Superior temporal gyrus (tissue), 1 donor: Measurements from ENCODE around the gene NRG3.
"Not testable (repeated sequence)": the region's sequence is repeated elsewhere in the genome, so short reads cannot be mapped to it uniquely, and the experiment has no call there.

Source experiments
- DNase-seq: peaks from one replicate; pipeline ENCODE4 v3.0.0-alpha.2; 2016; ENCODE audit errors: extremely low spot score

Gene NRG3

DNA sequence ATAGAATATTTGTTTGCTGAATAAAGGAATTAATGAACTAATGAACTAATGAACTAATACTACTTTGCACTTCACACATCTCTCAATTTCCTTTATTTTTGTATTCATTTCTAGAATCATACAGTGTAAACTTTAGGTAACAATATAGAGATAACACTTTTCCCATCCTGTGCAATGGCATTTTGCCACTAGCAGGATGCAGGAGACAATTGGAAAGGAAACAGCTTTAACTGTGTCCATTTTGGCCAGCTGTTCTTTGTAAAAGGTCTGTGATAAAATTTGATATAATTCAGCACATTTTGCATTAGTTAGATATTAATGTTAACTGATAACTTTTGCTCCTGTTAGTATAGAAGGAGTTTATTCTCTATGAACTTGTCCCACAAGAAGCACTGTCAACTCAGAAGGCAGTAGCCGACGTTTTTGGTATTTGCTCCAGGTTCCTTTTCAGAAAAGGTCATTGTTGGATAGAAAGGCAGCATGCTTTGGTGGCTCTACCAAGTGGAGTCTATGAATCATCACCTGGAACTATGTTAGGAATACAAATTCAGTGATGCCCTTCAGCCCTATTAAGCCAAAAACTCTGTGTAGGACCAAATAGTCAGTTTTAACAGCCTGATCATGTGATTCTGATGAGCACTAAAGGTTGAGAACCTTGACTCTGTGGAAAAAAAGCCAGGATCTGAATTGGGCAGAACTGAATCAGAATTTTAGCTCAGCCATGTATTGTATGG, 86.6 kb downstream of the NRG3 start:
- DNase-seq = no peak

DNA sequence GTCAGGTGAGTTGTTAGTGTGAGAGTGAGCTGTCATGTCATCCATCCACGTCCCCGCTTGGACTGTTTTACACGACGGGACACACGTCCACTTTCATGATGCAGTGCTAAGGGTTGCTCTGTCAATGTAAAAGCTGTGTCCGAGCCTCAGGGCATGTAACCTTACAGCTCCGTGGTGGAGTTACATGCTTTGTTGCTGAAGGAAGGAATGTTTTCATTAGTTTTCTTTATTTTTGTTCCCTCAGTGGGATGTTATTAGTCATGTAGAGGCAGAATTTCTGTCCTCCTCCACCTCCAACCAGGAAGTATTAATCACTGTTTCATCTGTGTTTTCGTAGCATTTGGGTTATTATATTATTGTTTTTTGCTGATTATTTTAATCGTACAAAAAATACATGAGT, 88.6 kb downstream of the NRG3 start:
- no peak for DNase-seq

DNA sequence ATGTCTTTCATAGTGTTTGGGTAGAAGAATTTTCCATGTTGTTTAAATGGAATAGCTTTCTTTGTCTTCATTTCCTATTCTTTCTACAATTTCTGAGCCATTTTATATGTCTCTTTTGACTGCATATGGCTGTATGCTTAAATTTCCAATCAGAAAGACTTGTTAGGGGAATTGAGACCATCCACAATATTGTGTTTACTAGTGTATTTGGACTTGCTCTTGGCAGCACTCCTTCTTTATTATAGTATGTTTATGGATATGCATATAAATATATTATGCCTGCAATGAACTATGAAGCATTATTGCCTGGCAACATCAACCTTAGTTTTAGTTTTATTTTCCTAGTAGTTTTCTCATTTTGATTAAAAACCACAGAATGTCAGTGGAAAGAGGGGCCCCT, 92.7 kb downstream of the NRG3 start:
- DNase-seq = no peak

DNA sequence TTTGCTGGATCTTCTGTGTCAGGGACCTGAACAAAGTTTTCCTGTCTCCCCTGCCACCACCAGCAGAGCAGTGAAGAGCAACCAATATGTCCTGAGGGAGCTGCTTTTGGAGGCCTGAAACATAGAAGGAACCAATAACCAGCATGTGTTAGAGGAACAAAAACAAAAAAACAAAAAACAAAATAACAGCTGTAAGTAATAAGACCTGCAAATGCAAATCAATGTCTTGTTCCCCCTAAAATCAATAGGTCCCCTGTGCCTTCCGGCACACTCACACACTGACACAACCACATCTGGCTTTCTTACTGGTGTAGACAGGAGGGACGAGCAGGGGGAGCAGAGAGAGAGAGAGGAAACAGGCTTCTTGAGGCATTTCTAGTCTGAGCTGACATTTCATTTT, 94.1 kb downstream of the NRG3 start:
- DNase-seq = no peak

DNA sequence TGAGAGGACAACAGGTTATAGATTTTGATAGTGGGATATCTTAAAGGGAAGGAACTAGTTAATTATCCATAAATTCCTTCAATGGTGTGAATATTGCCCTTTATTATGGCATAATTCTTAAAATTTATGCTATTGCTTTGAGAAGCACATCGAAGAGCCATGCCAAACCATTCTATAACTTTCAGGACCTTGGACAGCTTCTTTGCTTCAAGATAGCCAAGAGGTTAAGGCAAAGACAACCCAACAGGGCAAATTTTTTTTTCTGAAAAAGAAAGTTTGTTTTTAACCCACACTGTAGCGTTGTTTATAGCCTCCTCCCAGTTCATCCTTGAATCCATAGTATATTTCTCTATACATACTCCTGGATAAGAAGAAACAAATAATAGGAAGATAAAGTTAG, 103.2 kb downstream of the NRG3 start:
- DNase-seq = no peak

DNA sequence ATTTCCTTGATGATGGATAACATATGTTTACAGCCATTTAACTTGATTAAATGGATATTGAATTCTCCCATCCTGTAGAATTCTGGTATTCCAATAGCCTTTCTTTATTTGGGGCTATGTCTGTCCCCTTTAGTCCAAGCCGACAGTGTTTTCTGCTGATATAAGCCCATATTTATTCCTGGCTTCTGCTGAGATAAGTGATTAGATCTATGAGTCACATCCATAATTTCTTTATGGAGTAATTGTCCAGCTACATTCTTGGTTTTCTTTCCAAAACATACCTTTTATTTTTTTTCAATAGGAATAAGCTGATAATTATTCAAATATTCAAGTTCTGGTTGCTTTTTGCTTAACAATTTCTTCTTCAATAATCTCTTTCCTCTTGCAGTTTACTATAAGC, 106.7 kb downstream of the NRG3 start:
- DNase-seq = no peak

DNA sequence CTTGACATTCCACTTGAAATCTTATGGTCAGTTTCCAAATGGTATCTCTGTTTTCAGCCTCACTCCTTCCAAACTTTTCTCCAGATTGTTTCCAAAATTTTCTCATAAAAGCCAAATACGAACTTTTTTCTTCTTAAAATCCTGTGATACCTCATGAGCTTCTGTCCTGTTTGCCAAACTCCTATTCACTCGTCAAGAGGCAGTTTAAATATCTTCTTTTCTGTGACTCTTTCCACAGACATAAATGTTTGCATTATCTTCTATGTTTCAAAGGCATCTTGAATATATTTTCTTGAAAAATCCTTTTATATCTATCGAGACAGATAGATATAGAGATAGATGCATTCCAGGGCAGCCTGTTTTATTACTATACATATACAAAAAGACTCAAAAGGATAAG, 109.4 kb downstream of the NRG3 start:
- DNase-seq = no peak

DNA sequence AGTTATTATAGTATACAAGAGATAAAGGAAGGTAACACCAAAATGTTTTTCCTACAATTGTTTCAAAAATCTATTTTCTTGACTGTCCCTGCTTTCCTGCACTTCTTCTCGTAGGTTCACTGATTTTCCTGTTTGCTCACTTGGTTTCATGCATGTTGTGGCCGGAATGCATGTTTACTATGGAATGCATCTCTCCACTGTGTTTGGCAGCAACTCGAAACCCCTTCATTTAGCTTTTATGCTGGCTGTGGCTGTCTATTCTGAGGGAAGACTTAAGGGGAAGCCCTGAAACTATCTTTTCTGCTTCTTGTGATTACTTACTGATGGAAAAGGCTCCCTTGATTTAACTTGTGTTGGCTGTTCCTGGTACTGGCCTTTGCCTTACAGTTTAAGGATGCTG, 120.3 kb downstream of the NRG3 start:
- no peak for DNase-seq

DNA sequence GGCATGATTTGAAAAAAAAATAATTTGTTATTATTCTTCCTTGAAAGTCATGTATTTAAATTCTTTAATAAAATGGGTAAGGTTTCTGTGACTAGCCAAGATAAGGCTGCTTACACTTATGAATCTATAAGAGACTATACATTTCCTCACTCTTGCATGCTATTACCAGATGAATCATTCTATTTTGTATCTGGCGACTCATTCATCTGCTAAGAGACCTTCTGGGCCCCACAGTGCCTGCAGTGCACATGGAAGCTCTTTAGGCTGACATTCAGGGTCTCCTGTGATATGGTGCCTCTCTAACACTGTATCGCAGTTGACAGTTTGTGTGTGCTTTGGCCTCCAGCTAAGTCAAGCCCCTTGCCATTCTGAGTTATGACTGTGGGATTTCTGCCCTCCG, 121.9 kb downstream of the NRG3 start:
- no peak for DNase-seq

DNA sequence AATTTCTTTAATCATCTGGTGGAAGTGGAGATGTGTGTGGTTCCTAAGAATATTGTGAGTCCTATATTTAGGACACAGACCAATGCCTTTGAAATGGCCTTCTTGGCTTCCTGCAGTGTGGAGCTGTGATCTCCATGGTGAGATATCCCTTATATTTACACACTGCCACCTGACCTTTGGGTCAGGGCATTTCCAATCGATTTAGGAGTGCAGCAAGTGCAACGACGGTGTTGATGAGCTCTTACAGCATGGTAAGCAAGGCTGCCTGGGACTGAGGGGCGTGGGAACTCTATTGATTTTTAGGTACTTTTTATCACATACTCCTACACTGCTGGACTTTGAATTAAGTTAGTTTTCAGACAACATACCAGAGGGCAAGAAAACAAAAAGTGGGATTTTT, 146.0 kb downstream of the NRG3 start:
- no peak for DNase-seq

DNA sequence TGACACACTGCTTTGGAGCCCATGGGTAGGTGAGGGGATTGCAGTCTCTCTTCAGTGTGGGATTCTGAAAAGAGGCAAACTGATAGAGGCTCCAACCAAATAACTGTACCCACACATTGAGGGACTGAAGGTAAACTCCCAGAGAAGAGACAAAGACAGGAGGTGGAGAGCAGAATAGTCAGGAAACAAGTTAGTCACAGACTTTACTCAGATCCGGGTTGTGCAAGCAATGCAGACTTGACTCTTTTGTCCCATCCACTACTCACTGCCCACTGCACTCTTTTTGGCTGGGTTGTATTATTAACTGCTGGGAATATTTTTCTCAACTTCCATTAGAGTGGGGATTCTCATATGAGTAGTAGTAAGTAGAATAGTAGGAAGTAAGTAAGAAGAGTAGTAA, 152.7 kb downstream of the NRG3 start:
- no peak for DNase-seq

DNA sequence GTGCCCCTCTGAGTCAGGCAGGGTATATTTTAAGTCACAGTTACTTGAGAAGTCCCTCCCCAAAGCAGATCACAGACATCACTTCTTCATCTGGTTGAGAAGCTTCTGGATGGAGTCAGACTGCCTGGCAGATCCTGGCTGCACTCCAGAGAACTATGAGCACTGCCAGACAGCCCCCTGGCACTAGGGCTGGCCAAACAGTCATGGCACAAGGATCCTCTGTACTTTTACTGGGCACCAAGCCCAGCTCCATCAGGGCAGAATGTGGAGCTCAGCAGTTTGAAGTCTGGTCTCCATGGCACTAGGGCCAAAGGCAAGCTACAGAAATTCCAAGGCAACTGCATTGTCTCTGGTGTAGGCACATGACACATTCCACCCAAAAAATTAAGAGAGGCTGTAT, 162.1 kb downstream of the NRG3 start:
- peak; percentile 74 for DNase-seq

DNA sequence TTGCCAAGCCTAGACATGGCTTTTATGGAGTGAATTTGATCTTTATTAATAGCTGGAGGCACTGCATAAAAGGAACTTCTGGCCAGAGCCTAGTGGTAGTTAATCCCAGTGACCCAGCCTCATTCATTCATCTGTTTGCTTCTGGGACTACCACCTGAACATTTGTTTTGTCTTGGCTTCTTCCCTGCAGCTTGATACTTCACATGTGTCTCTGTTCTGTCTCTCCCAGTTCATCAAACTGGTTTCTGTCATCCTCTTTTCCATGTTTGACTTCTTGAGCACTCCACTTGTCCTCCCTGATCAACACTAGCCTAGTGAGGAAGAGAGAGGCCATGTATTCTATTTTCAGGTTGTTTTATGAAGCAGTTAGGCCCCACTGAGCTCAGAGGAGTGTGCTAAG, 163.6 kb downstream of the NRG3 start:
- no peak for DNase-seq

DNA sequence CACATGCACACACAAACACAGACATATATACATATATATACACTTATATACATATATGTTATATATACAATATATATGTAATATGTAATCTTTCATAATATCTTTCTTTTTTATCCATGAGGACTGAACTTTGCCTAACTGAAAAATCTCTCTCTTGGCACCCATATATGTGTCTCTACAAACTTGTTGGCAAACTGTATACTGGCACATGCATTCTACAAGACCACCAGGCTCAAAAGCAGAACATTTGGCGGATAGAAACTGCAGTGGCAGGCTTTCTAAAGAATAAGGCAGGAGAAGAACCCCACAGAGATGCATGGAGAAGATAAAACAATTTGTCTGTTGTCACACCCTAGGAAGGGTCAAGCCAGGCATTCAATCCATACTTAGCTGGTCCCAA, 165.3 kb downstream of the NRG3 start:
- no peak for DNase-seq

DNA sequence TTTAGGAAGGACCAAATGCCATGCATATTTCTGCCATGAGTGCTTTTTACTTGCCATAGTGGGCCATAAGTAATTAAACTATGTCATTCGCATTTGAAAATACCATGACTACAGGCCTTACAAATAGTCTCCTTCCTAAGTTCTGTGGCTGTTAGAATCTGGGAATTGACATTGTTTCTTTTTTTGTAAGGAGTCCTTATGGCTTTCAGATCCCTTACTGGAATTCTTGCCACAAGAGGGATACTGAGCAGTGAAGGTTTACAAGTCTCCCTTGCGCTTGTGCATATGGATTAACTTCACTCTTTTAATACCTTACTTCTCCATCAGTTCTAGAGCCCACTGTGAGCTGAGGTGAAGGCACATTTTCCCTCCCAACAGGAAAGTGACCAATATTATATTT, 166.0 kb downstream of the NRG3 start:
- no peak for DNase-seq

DNA sequence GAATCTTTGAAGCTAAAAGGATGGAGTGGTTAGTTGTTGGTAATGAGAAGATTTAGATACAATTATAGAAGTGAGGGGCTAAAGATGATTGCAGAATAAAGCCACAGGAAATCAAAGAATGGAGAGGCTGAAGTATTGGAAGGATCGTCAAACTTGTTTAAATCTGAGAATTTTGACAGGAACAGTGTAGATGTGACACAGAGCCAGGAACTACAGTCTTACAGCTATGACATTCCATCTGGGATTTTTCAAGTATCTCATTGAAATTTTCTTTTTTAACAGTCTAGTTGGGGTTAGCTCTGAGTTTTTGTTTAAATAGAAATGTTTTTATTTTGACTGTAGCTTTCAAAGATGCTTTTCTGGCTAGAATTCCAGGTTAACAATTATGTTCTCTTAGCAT, 181.4 kb downstream of the NRG3 start:
- no peak for DNase-seq

DNA sequence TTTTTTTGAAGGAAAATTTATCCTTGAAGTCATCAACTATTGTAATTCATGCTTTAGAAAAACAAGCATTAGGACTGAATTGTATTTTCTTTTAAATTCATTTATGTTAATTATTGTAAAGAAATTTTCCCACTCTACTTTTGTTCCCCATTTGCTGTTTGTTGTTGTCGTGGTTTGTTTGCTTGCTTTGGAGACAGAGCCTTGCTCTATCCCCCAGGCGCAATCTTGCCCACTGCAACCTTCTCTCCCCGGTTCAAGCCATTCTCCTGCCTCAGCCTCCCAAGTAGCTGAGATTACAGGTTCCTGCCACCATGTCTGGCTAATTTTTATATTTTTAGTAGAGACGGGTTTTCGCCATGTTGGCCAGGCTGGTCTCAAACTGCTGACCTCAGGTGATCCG, 192.2 kb downstream of the NRG3 start:
- DNase-seq = not testable (repeated sequence)

DNA sequence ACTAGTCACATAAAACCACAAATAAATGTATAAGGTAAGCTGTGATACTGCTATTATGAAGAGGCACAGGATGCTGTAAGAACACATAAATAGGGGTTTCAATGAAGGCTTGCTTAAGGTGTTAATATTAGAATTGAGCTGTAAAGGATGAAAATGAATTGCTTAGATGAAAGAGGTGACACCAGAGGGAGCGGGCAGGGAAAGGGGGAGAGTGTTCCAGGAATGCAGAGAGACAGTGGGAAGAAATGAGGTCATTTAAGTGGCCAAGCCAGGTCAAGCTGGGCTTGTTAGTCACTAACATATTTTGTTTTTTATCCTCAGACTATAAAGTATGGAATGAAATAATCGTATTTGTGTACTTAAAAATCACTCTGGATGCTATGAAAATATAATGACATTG, 193.5 kb downstream of the NRG3 start:
- DNase-seq = no peak

DNA sequence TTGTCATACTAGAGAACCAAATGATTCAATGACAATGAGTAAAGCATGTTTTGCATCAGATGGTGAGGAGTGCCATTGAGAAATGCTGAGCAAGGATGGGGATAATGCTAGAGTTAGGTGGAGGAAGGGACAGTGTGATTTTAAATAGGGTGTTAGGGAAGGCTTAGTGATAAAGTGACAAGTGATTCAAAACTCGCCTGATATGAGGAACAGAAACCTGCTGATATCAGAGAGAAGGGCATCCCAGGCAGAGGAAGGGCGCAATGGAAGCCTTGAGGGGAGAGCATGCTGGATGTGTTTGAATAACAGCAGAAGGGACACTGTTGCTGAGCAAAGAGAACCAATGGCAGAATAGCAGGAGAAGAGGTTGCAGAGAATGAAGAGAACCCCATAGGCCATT, 196.2 kb downstream of the NRG3 start:
- DNase-seq = no peak

DNA sequence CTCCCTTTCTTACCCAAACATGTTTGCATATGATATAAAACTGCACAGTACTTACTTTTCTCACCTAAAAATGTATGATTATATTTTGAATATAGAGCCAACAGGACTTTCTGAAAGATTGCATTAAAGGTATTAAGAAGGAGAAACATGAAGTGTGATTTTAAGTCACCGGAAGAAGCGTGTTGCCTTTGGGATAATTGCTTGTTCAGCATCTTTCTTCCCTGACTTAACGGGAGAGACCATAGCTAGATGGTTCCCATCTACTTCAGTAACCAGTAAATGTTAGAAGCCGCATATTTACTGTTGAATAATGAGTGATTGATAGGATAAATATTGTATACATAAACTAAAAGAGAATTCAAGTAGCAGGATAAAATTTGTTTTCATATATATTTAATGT, 197.1 kb downstream of the NRG3 start:
- no peak for DNase-seq

DNA sequence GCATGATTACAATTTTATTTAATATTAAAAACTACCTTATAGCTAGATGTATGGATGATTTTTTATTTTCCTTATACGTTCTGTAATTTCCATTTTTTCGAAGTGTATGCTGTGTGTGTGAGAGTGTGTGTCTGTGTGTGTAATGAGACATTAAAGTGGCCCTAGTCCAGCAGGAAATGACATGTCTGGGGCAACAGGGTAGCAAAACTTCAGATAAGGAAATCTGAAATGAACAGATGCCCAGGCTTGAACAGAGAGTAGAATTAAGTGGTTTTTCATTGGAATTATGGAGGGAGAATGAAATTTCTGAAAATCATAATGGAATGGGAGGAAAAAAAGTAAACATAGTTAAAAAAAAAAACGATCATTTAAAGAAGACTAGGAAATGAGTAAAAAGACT, 200.6 kb downstream of the NRG3 start:
- no peak for DNase-seq

DNA sequence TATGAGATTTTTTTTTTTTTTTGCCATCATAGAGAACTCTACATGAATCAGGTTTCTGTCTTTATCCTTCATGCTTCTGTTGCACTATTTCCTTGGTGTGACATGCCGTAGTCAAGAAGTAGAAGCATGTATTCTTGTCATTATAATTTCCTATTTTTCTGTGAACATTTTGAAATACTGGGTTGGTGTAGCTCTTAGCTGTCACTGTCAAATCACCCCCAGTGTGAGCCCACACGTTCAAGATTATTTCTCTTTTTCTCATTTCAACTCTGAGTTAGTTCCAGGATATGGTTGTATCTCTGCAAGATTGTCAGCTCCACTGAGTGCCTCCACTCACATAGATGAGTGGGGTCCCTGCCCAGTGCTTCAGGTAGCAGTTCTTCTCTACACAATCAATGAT, 209.5 kb downstream of the NRG3 start:
- DNase-seq = no peak

DNA sequence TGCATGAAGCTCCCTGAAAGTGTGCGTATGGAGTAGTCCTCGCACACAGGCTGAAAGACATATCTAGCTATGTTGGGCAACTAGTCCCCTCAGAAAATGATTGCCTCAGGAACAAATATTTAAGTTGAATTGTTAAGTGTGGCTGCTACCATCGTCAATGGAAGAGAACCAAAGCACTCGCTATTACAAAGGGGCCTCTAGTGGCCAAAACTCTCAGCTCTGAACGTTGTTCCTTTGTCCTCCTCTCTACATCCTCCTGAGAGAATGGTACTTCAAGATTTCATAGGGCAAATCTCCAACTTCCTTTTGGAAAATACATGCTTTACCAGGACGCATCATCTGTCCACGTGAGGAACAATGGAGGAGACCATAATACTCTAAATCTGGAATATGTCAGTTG, 209.9 kb downstream of the NRG3 start:
- no peak for DNase-seq

DNA sequence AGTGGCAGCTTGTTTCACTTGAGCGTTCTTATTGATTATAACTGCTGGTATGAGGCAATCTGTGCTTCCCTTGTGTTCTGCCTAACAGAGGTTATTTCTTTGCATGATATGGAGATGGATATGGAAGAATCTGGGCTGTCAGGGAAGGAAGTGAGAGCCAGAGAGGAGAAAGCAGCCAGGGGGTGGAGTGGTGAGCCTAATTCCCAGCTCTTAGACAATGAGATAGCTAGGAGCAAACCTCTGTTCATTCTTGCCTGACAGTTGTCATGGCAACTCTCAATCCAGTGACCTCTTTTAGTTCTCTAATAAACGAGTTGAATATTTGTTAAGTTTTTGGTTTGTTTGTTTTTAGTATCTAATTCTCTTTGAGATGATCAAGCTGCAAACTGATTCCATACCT, 214.3 kb downstream of the NRG3 start:
- DNase-seq = peak; percentile 32
